HepG2 (cell line): ENCODE results near the gene FAM217B. TPM values are rescaled to one million over a fixed set of nuclear protein-coding genes. Genes with fewer than 3 reads are reported as not detected.

ENCODE experiments used
- PHF5A ChIP-seq: IDR thresholded peaks from one replicate; pipeline ENCODE4 v1.6.1; 2018; ENCODE audit warnings: low read depth, missing genetic modification reagents; ENCODE audit not compliant: unreplicated experiment
- RERE ChIP-seq: IDR thresholded peaks from 2 replicates; pipeline ENCODE4 v1.6.1; 2016; ENCODE audit warnings: low read depth, missing genetic modification reagents, missing compliant biosample characterization
- SETDB1 ChIP-seq: sonication (generic); formaldehyde crosslinking; IDR thresholded peaks from 2 replicates; pipeline ENCODE4 v1.5.1; 2020; ENCODE audit warnings: missing genetic modification reagents, mild to moderate bottlenecking, borderline replicate concordance
- ZBTB38 ChIP-seq: sonication (generic); formaldehyde crosslinking; IDR thresholded peaks from 2 replicates; pipeline ENCODE4 v1.5.1; 2020; ENCODE audit warnings: mild to moderate bottlenecking, missing genetic modification reagents
- ZBTB39 ChIP-seq: sonication (generic); formaldehyde crosslinking; IDR thresholded peaks from 2 replicates; pipeline ENCODE4 v1.5.0; 2020; ENCODE audit warnings: missing genetic modification reagents
- polyA plus RNA-seq, 8 experiments: library from polyadenylated mRNA; depleted of rRNA in 3 of 8; stranded (reverse) in 7 of 8; unstranded in 1 of 8; fragments of >200 nt; fragmentation: Illumina TruSeq in 4 of 8; extraction: Trizol in 4 of 8; gene quantifications; 2 replicates each; pipeline versions ENCODE4 v1.2.1 to v1.2.3, GENCODE V29; 2011 to 2016; ENCODE audit warnings: low read depth in 4 of 8, missing spikeins in 1 of 8, mixed read lengths in 1 of 8; ENCODE audit not compliant: insufficient read depth in 1 of 8
- total RNA-seq, 5 experiments: library from RNA; depleted of rRNA; stranded (reverse); fragments of >200 nt; fragmentation: Illumina TruSeq; extraction: Trizol; gene quantifications; 2 replicates each; pipeline ENCODE4 v1.2.3, GENCODE V29; 2016; ENCODE audit warnings: low read depth in 1 of 5

The FAM217B gene
- total and polyA plus RNA-seq, 2 of the 13 experiments (the other 11 are each of a cell fraction or from before 2014, with no cell fraction given): 11.1 to 14.3 TPM

GRCh38 chr20:59938696-59939051, 1.5 kb upstream of the FAM217B start (continued):
- TF ChIP-seq RERE (CRISPR knock-in tag): no peak
- no peak for TF ChIP-seq SETDB1 (CRISPR knock-in tag)
- no peak for TF ChIP-seq ZBTB39
- no peak for TF ChIP-seq ZBTB38
- TF ChIP-seq PHF5A: no peak
- TF ChIP-seq, all 625 proteins: peak for 0
